H1 (cell line): ENCODE results near the gene KLHL29. TPM values are rescaled to one million over a fixed set of nuclear protein-coding genes. Genes with fewer than 3 reads are reported as not detected.

Experiments used
- CTCF ChIA-PET: fragments of 300-600 bp; sonication (Branson Sonifier 250); formaldehyde crosslinking; loops from one replicate; lab custom pipeline; 2021; ENCODE audit not compliant: partially characterized antibody; lab: Charles Lee
- POLR2A ChIA-PET: fragments of 300-600 bp; sonication (Branson Sonifier 250); formaldehyde crosslinking; loops from one replicate; lab custom pipeline; 2021; ENCODE audit warnings: inconsistent platforms; ENCODE audit not compliant: partially characterized antibody; lab: Charles Lee
- DNase-seq, 2 experiments: peaks; one replicate each; pipeline versions ENCODE4 v3.0.0 to v3.0.0-alpha.2; 2010 to 2022; ENCODE audit warnings: low spot score in 2 of 2, low read depth in 1 of 2, mixed read lengths in 1 of 2
- FAIRE-seq: peaks from 2 replicates; lab custom pipeline; 2011; peaks lifted over from hg19 to GRCh38; lab: Jason Lieb, UNC
- H2AFZ ChIP-seq: 2 replicates; pipeline ENCODE4 v1.8.1; 2012; ENCODE audit warnings: low read length, inconsistent platforms
- H2AK5ac ChIP-seq: 2 replicates; pipeline ENCODE4 v1.6.1; 2013; ENCODE audit warnings: low read depth, low read length
- H2BK120ac ChIP-seq: replicated peaks from 2 replicates; pipeline ENCODE3; 2013; ENCODE audit warnings: low read depth, low read length, inconsistent platforms
- H2BK12ac ChIP-seq: 2 replicates; pipeline ENCODE4 v1.6.1; 2013; ENCODE audit warnings: low read depth, low read length
- H2BK15ac ChIP-seq: 2 replicates; pipeline ENCODE4 v1.6.1; 2013; ENCODE audit warnings: low read length
- H2BK20ac ChIP-seq: 2 replicates; pipeline ENCODE4 v1.6.1; 2013; ENCODE audit warnings: low read length
- H2BK5ac ChIP-seq: 2 replicates; pipeline ENCODE4 v1.6.1; 2013; ENCODE audit warnings: low read depth, low read length
- H3K14ac ChIP-seq: 2 replicates; pipeline ENCODE4 v1.6.1; 2013; ENCODE audit warnings: inconsistent platforms; ENCODE audit not compliant: insufficient read length
- H3K18ac ChIP-seq: 2 replicates; pipeline ENCODE4 v1.6.1; 2013; ENCODE audit warnings: low read length; ENCODE audit errors: extremely low read depth
- H3K23ac ChIP-seq: 2 replicates; pipeline ENCODE4 v1.6.1; 2013; ENCODE audit warnings: inconsistent platforms; ENCODE audit not compliant: insufficient read length
- H3K23me2 ChIP-seq: 2 replicates; pipeline ENCODE4 v1.6.1; 2013; ENCODE audit warnings: low read depth, low read length
- H3K27ac ChIP-seq: 2 replicates; pipeline ENCODE4 v1.6.1; 2011; ENCODE audit warnings: low read depth, low read length, inconsistent platforms
- H3K27me3 ChIP-seq, 4 experiments: replicated peaks in 1 of 4; 1 replicate in 1 of 4; 2 replicates in 3 of 4; pipeline versions ENCODE4 v1.6.1 to v1.8.1; 2011 to 2013; ENCODE audit warnings: low read length in 3 of 4, mild to moderate bottlenecking in 3 of 4, inconsistent platforms in 2 of 4, mixed read lengths in 2 of 4, moderate library complexity in 1 of 4; ENCODE audit not compliant: control insufficient read depth in 3 of 4, insufficient read depth in 3 of 4; ENCODE audit errors: extremely low read depth in 1 of 4
- H3K36me3 ChIP-seq, 4 experiments: 2 replicates each; pipeline versions ENCODE4 v1.6.1 to v1.8.1; 2011 to 2013; ENCODE audit warnings: mild to moderate bottlenecking in 4 of 4, low read length in 3 of 4, moderate library complexity in 2 of 4, control low read depth in 1 of 4, inconsistent platforms in 1 of 4; ENCODE audit not compliant: insufficient read depth in 4 of 4, control insufficient read depth in 2 of 4
- H3K4ac ChIP-seq: replicated peaks from 2 replicates; pipeline ENCODE3; 2013; ENCODE audit warnings: low read length, low read depth, mixed read lengths, inconsistent platforms; ENCODE audit not compliant: insufficient read length
- H3K4me1 ChIP-seq, 4 experiments: replicated peaks in 1 of 4; 1 replicate in 1 of 4; 2 replicates in 3 of 4; pipeline versions ENCODE4 v1.6.1 to v1.8.1; 2011 to 2013; ENCODE audit warnings: low read length in 3 of 4, inconsistent platforms in 2 of 4, mixed read lengths in 1 of 4; ENCODE audit not compliant: insufficient read depth in 4 of 4, control insufficient read depth in 3 of 4
- H3K4me2 ChIP-seq, 2 experiments: 2 replicates each; pipeline versions ENCODE4 v1.6.1 to v1.8.1; 2011 to 2013; ENCODE audit warnings: low read depth in 2 of 2, low read length in 2 of 2, control low read depth in 1 of 2, inconsistent platforms in 1 of 2, mild to moderate bottlenecking in 1 of 2; ENCODE audit not compliant: insufficient read depth in 1 of 2
- H3K4me3 ChIP-seq, 4 experiments: fragments of 200-600, 300-600 bp in 1 of 4; sonication (generic), shearing (Covaris generic), sonication (Bioruptor Twin) in 1 of 4; 2 replicates each; pipeline versions ENCODE4 v1.5.1 to v1.8.1; 2011 to 2016; ENCODE audit warnings: low read length in 4 of 4, low read depth in 3 of 4, control low read depth in 2 of 4, inconsistent platforms in 2 of 4, mild to moderate bottlenecking in 2 of 4, mixed read lengths in 1 of 4, moderate library complexity in 1 of 4; ENCODE audit not compliant: insufficient read depth in 2 of 4; ENCODE audit errors: extremely low read depth in 1 of 4
- H3K56ac ChIP-seq: replicated peaks from 2 replicates; pipeline ENCODE3; 2013; ENCODE audit warnings: low read depth, mild to moderate bottlenecking, mixed read lengths, low read length, inconsistent platforms; ENCODE audit not compliant: insufficient read length
- H3K79me1 ChIP-seq: 2 replicates; pipeline ENCODE4 v1.6.1; 2013; ENCODE audit warnings: low read depth, low read length, control low read depth
- H3K79me2 ChIP-seq, 2 experiments: 2 replicates each; pipeline versions ENCODE4 v1.6.1 to v1.8.1; 2012 to 2013; ENCODE audit warnings: low read length in 2 of 2, mild to moderate bottlenecking in 2 of 2, inconsistent platforms in 1 of 2; ENCODE audit not compliant: insufficient read depth in 2 of 2, control insufficient read depth in 1 of 2
- H3K9ac ChIP-seq, 4 experiments: replicated peaks in 1 of 4; 1 replicate in 1 of 4; 2 replicates in 3 of 4; pipeline versions ENCODE4 v1.6.1 to v1.8.1; 2011 to 2013; ENCODE audit warnings: low read depth in 3 of 4, low read length in 3 of 4, control low read depth in 2 of 4, mild to moderate bottlenecking in 2 of 4, moderate library complexity in 2 of 4, inconsistent platforms in 1 of 4; ENCODE audit errors: extremely low read depth in 1 of 4
- H3K9me3 ChIP-seq, 2 experiments: 2 replicates each; pipeline versions ENCODE4 v1.6.1 to v1.8.1; 2012 to 2013; ENCODE audit warnings: mild to moderate bottlenecking in 2 of 2, moderate library complexity in 2 of 2, control low read depth in 1 of 2, inconsistent platforms in 1 of 2, low read depth in 1 of 2, low read length in 1 of 2, mixed read lengths in 1 of 2; ENCODE audit not compliant: insufficient read depth in 2 of 2
- H4K20me1 ChIP-seq, 2 experiments: replicated peaks in 1 of 2; 2 replicates each; pipeline versions ENCODE3 to v1.8.1; 2011 to 2013; ENCODE audit warnings: inconsistent platforms in 2 of 2, low read length in 2 of 2, mild to moderate bottlenecking in 1 of 2; ENCODE audit not compliant: insufficient read depth in 2 of 2, control insufficient read depth in 1 of 2
- H4K5ac ChIP-seq: 2 replicates; pipeline ENCODE4 v1.6.1; 2013; ENCODE audit warnings: low read length, low read depth, mixed read lengths, inconsistent platforms; ENCODE audit not compliant: insufficient read length
- H4K8ac ChIP-seq: 2 replicates; pipeline ENCODE4 v1.8.0; 2013; ENCODE audit warnings: mild to moderate bottlenecking, moderate library complexity, low read length, inconsistent platforms; ENCODE audit not compliant: insufficient read depth; ENCODE audit errors: extremely low read depth
- H4K91ac ChIP-seq: replicated peaks from 2 replicates; pipeline ENCODE3; 2013; ENCODE audit warnings: low read length, mixed read lengths, inconsistent platforms; ENCODE audit not compliant: insufficient read length
- CEBPB ChIP-seq: IDR thresholded peaks from 2 replicates; pipeline ENCODE4 v1.6.1; 2012; ENCODE audit warnings: low read depth, low read length
- EZH2 ChIP-seq: fragments of 200-600 bp; sonication (generic); IDR thresholded peaks from 2 replicates; pipeline ENCODE4 v1.7.1; 2012; ENCODE audit warnings: low read depth, mild to moderate bottlenecking, moderate library complexity, low read length, inconsistent platforms; ENCODE audit not compliant: severe bottlenecking
- JUN ChIP-seq: IDR thresholded peaks from 2 replicates; pipeline ENCODE4 v1.6.1; 2011; ENCODE audit warnings: low read depth, mild to moderate bottlenecking, improper control_type of control experiment, low read length
- KDM1A ChIP-seq: fragments of 200-600, 300-600 bp; sonication (generic); IDR thresholded peaks from 2 replicates; pipeline ENCODE4 v1.7.1; 2016; ENCODE audit warnings: mild to moderate bottlenecking, low read length, borderline replicate concordance
- MAX ChIP-seq: IDR thresholded peaks from 2 replicates; pipeline ENCODE4 v1.6.1; 2012; ENCODE audit warnings: inconsistent platforms
- RBBP5 ChIP-seq: IDR thresholded peaks from 2 replicates; pipeline ENCODE4 v1.7.1; 2012; ENCODE audit warnings: low read depth, mild to moderate bottlenecking, inconsistent platforms, low read length, moderate library complexity, borderline replicate concordance
- SAP30 ChIP-seq: fragments of 300-600 bp; sonication (generic); IDR thresholded peaks from 2 replicates; pipeline ENCODE4 v1.7.1; 2012; ENCODE audit warnings: low read length, moderate library complexity, mild to moderate bottlenecking, inconsistent platforms; ENCODE audit not compliant: insufficient read depth, insufficient replicate concordance
- TCF12 ChIP-seq: IDR thresholded peaks from 2 replicates; pipeline ENCODE4 v1.6.1; 2011; ENCODE audit warnings: low read depth, mild to moderate bottlenecking, low read length
- YY1 ChIP-seq: IDR thresholded peaks from 2 replicates; pipeline ENCODE4 v1.6.1; 2011; ENCODE audit warnings: low read depth, mild to moderate bottlenecking, low read length
- WGBS, 2 experiments: shearing (Covaris generic) in 1 of 2; methylation state at CpG; one replicate each; pipeline versions ENCODE4 v1.1.6 to v1.1.7; 2013 to 2015; ENCODE audit warnings: low lambda C conversion rate in 2 of 2, mixed read lengths in 2 of 2, inconsistent platforms in 1 of 2, low coverage in 1 of 2, missing lambda C conversion rate in 1 of 2; ENCODE audit not compliant: insufficient replicate concordance in 2 of 2, insufficient coverage in 1 of 2, insufficient read length in 1 of 2; ENCODE audit errors: extremely low coverage in 1 of 2, missing lambda C conversion rate in 1 of 2; 5-methylcytosine and 5-hydroxymethylcytosine counted together
- polyA plus RNA-seq, 7 experiments: library from polyadenylated mRNA; depleted of rRNA in 3 of 7; stranded (reverse) in 5 of 7; unstranded in 2 of 7; fragments of >200 nt in 5 of 7; fragments of 200-250 nt in 2 of 7; gene quantifications; 1 replicate in 5 of 7; 2 replicates in 1 of 7; 4 replicates in 1 of 7; pipeline versions ENCODE4 v1.2.1 to v1.2.3, GENCODE V29; 2011 to 2013; ENCODE audit warnings: missing spikeins in 2 of 7, mixed read lengths in 2 of 7
- total RNA-seq: library from RNA; stranded (reverse); fragmentation: NEBNext Ultra II Directional; extraction: Animal tissue kit (Norgen Biotek cat#: 25700); gene quantifications from 2 replicates; pipeline ENCODE4 v1.2.1, GENCODE V29; 2021

Gene KLHL29
- total and polyA plus RNA-seq, 2 of the 8 experiments (the other 6 are each of a cell fraction or from before 2014, with no cell fraction given): 1.1 to 4.7 TPM

- POLR2A ChIA-PET: no interaction called here
- WGBS, 2 experiments: 86% methylated on average over 14 of the region's 14 CpGs; no CpG with 5 or more reads in 1 of the 2 experiments
- no peak for DNase-seq
Measured at GRCh38 chr2:23487735-23488492, 102.9 kb downstream of the KLHL29 start.

More at GRCh38 chr2:23487735-23488492, 102.9 kb downstream of the KLHL29 start:
- Histone ChIP-seq H3K4me3 (no peak overlapping the region), H3K14ac (no peak overlapping the region), H3K4me1 (peaks cover 0 to 2% (median 0%) of the 10 kb centered on the region in 4 experiments; a peak in 2 of 7 replicates), H3K79me1 (peaks cover 3% of the 10 kb centered on the region; the same call in 1 of the 2 replicates), H4K8ac (no peak overlapping the region), H4K91ac (no peak overlapping the region), H2BK15ac (no peak overlapping the region), H2AFZ (no peak overlapping the region), H2AK5ac (no peak overlapping the region), H3K4me2 (no peak overlapping the region), H3K9me3 (no peaks in the 10 kb centered on the region), H3K23me2 (no peaks in the 10 kb centered on the region), H3K79me2 (no peaks in the 10 kb centered on the region), H2BK12ac (no peak overlapping the region), H2BK120ac (no peak overlapping the region), H2BK20ac (no peak overlapping the region), H3K36me3 (no peaks in the 10 kb centered on the region; a peak in 1 of 8 replicates), H3K56ac (no peak overlapping the region), H3K9ac (no peak overlapping the region), H3K27me3 (no peaks in the 10 kb centered on the region), H4K5ac (no peak overlapping the region), H4K20me1 (no peaks in the 10 kb centered on the region), H3K23ac (no peak overlapping the region), H3K18ac (no peak overlapping the region), H2BK5ac (no peak overlapping the region), H3K27ac (no peak overlapping the region), H3K4ac (no peak overlapping the region)
- FAIRE-seq: no peak
- TF ChIP-seq KDM1A (no peak), RBBP5 (no peak), JUN (no peak), MAX (no peak), EZH2 (no peak), YY1 (no peak), CEBPB (no peak), TCF12 (no peak), SAP30 (no peak)
- CTCF ChIA-PET: interaction anchor here (1.1 to 2.4 kb wide), 3 partner anchors 10 to 136 kb away, joined by 3 to 9 read pairs (median 6); no protein-coding TSS in a partner anchor
